Endothelial cell of umbilical vein (primary cell): Measurements from ENCODE around the gene C4orf50. TPM values are rescaled to one million over a fixed set of nuclear protein-coding genes. Genes with fewer than 3 reads are reported as not detected.

ENCODE experiments used
- BruUV-seq: library from RNA; stranded (reverse); fragments of 400-500 nt; replicated peaks from 2 replicates; lab custom pipeline; 2021; lab: Mats Ljungman, UMichigan
- CTCF ChIA-PET: fragments of 300-600, 350-600 bp; sonication (Branson Sonifier 250); formaldehyde crosslinking; loops from one replicate; lab custom pipeline; 2021; ENCODE audit warnings: antibody characterized with exemption, inconsistent platforms; lab: Charles Lee
- POLR2A ChIA-PET: fragments of 300-600, 350-600 bp; sonication (Branson Sonifier 250); formaldehyde crosslinking; loops from one replicate; lab custom pipeline; 2021; ENCODE audit warnings: antibody characterized with exemption, inconsistent platforms; lab: Charles Lee
- DNase-seq: peaks from one replicate; pipeline ENCODE4 v3.0.0-alpha.2; 2011; ENCODE audit warnings: low read depth, low spot score
- FAIRE-seq: peaks from 2 replicates; lab custom pipeline; 2011; peaks lifted over from hg19 to GRCh38; lab: Jason Lieb, UNC
- H2AFZ ChIP-seq: 2 replicates; pipeline ENCODE4 v1.6.0; 2012; ENCODE audit warnings: low read depth, low read length, control low read depth, inconsistent platforms
- H3K27ac ChIP-seq: 2 replicates; pipeline ENCODE4 v1.5.1; 2011; ENCODE audit warnings: low read depth, mild to moderate bottlenecking, control low read depth, low read length, moderate library complexity; ENCODE audit not compliant: insufficient read depth
- H3K27me3 ChIP-seq, 2 experiments: 2 replicates each; pipeline versions ENCODE4 v1.6.0 to v1.6.1; 2011; ENCODE audit warnings: low read length in 2 of 2, mixed read lengths in 1 of 2; ENCODE audit not compliant: control insufficient read depth in 2 of 2, insufficient read depth in 2 of 2
- H3K36me3 ChIP-seq, 2 experiments: 2 replicates in 1 of 2; 3 replicates in 1 of 2; pipeline ENCODE4 v1.5.1; 2011; ENCODE audit warnings: low read length in 2 of 2, mild to moderate bottlenecking in 1 of 2, moderate library complexity in 1 of 2; ENCODE audit not compliant: control insufficient read depth in 2 of 2, insufficient read depth in 2 of 2; ENCODE audit errors: extremely low read depth in 1 of 2
- H3K4me1 ChIP-seq: 3 replicates; pipeline ENCODE4 v1.5.1; 2011; ENCODE audit warnings: mild to moderate bottlenecking, low read length; ENCODE audit not compliant: control insufficient read depth, insufficient read depth; ENCODE audit errors: extremely low read depth
- H3K4me2 ChIP-seq: 2 replicates; pipeline ENCODE4 v1.6.1; 2011; ENCODE audit warnings: low read length, control low read depth, mixed read lengths; ENCODE audit not compliant: insufficient read depth
- H3K4me3 ChIP-seq, 3 experiments: fragments of 200-600 bp in 1 of 3; sonication (generic), shearing (Covaris generic) in 1 of 3; replicated peaks in 1 of 3; 2 replicates each; pipeline ENCODE4 v1.5.1; 2011 to 2016; ENCODE audit warnings: control low read depth in 3 of 3, low read length in 3 of 3, mild to moderate bottlenecking in 2 of 3, inconsistent platforms in 1 of 3, low read depth in 1 of 3, moderate library complexity in 1 of 3; ENCODE audit not compliant: insufficient read depth in 1 of 3
- H3K79me2 ChIP-seq: 2 replicates; pipeline ENCODE4 v1.6.0; 2012; ENCODE audit warnings: low read length, inconsistent platforms; ENCODE audit not compliant: control insufficient read depth, insufficient read depth
- H3K9ac ChIP-seq: replicated peaks from 2 replicates; pipeline ENCODE3; 2011; ENCODE audit warnings: low read length, control low read depth; ENCODE audit not compliant: insufficient read depth; ENCODE audit errors: extremely low read depth
- H3K9me1 ChIP-seq: replicated peaks from 3 replicates; pipeline ENCODE4 v1.6.0; 2011; ENCODE audit warnings: mild to moderate bottlenecking, low read length; ENCODE audit not compliant: control insufficient read depth, insufficient read depth; ENCODE audit errors: extremely low read depth
- H3K9me3 ChIP-seq: replicated peaks from 2 replicates; pipeline ENCODE4 v1.5.1; 2012; ENCODE audit warnings: low read length, inconsistent platforms; ENCODE audit not compliant: control insufficient read depth, insufficient read depth
- H4K20me1 ChIP-seq: replicated peaks from 2 replicates; pipeline ENCODE3; 2011; ENCODE audit warnings: mild to moderate bottlenecking, low read length; ENCODE audit not compliant: control insufficient read depth, insufficient read depth; ENCODE audit errors: extremely low read depth
- EZH2 ChIP-seq: IDR thresholded peaks from 2 replicates; pipeline ENCODE4 v1.6.1; 2012; ENCODE audit warnings: borderline replicate concordance, low read depth, mild to moderate bottlenecking, moderate library complexity, low read length, inconsistent platforms; ENCODE audit not compliant: severe bottlenecking
- FOS ChIP-seq: IDR thresholded peaks from 2 replicates; pipeline ENCODE4 v1.6.1; 2011; ENCODE audit warnings: mild to moderate bottlenecking, low read length, moderate library complexity, borderline replicate concordance; ENCODE audit not compliant: insufficient read depth
- GATA2 ChIP-seq: IDR thresholded peaks from 2 replicates; pipeline ENCODE4 v1.7.0; 2011; ENCODE audit warnings: low read depth, mild to moderate bottlenecking, moderate library complexity, mixed read lengths, low read length; ENCODE audit not compliant: insufficient read length, insufficient read depth
- JUN ChIP-seq: IDR thresholded peaks from 2 replicates; pipeline ENCODE4 v1.6.1; 2011; ENCODE audit warnings: borderline replicate concordance, low read depth; ENCODE audit not compliant: insufficient read length, insufficient read depth
- MYC ChIP-seq: IDR thresholded peaks from one replicate; pipeline ENCODE4 v1.6.1; 2011; ENCODE audit warnings: mild to moderate bottlenecking, low read depth, low read length
- POLR2AphosphoS5 ChIP-seq: IDR thresholded peaks from 2 replicates; pipeline ENCODE4 v1.6.1; 2012; ENCODE audit warnings: low read depth, mild to moderate bottlenecking, control low read depth, low read length, moderate library complexity; ENCODE audit not compliant: insufficient read depth
- dilution Hi-C: fragments of 300-500 bp; cut with MboI; formaldehyde crosslinking; loops from one replicate; pipeline ENCODE4 v1.15.0; 2019; ENCODE audit warnings: low sequenced_read_pairs; ENCODE audit not compliant: extremely low pct_ligation_motif_present
- intact Hi-C: fragments of 100-400 bp; cut with micrococcal nuclease; formaldehyde crosslinking; loops from one replicate; pipeline ENCODE4 v1.10.0; 2022
- polyA plus RNA-seq, 4 experiments: library from polyadenylated mRNA; depleted of rRNA in 3 of 4; stranded (reverse) in 3 of 4; unstranded in 1 of 4; fragments of >200 nt; gene quantifications; 2 replicates each; pipeline versions ENCODE4 v1.2.1 to v1.2.3, GENCODE V29; 2011 to 2012; ENCODE audit warnings: missing spikeins in 1 of 4
- total RNA-seq: library from RNA; stranded (reverse); gene quantifications from 2 replicates; pipeline ENCODE4 v1.2.3, GENCODE V29; 2021
- TF ChIP-seq, protein P1 (sequence below), 2 donors: IDR thresholded peaks; 1 replicate in 1 of 2; 2 replicates in 1 of 2; pipeline ENCODE4 v1.5.1; 2011; ENCODE audit warnings: low read length in 2 of 2, mild to moderate bottlenecking in 2 of 2, moderate library complexity in 2 of 2, control low read depth in 1 of 2, inconsistent platforms in 1 of 2, low read depth in 1 of 2; ENCODE audit not compliant: insufficient read depth in 1 of 2; ENCODE audit errors: extremely low read depth in 1 of 2
- TF ChIP-seq, protein P2 (sequence below): IDR thresholded peaks from 2 replicates; pipeline ENCODE4 v1.6.1; 2011; ENCODE audit not compliant: insufficient read depth, insufficient read length

C4orf50 gene
- total and polyA plus RNA-seq, 2 donors (not counting 3 experiments of a cell fraction or from before 2014, with no cell fraction given): not detected

DNA sequence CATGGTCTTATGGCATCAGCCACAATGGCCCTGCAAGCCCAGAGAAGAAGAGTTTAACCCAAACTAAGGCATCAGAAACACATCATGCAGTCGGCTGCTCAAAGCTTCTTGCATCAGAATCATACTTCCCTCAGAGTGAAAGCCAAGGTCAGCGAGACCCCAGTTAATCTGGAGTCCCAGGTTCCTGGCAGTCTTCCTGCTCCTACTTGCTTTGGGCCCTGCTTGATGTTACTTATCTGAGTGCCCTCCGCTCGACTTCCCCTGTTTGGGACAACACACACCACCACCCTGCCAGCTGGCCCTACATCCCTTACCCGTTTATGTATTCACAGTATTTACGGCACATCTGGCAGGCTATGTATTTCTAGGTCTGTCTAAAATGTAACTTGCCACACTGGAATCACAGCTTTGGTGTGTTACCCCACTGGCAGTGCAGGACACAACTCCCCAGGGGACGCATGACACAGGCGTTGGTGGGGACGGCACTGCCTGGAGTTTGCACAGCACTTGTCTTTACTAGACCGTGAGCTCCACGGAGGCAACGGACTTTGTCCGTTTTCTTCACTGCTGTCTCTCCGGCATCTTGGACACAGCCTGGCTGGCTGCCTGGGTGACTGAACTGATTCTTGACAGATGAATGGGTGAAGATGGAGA lies 148.1 kb downstream of the C4orf50 start:
- Histone ChIP-seq H3K9me1 (no peaks in the 10 kb centered on the region), H3K79me2 (no peaks in the 10 kb centered on the region), H3K27ac (no peak overlapping the region), H2AFZ (no peak overlapping the region), H4K20me1 (no peaks in the 10 kb centered on the region), H3K9ac (no peak overlapping the region), H3K4me1 (no peaks in the 10 kb centered on the region), H3K4me2 (no peak overlapping the region), H3K36me3 (no peaks in the 10 kb centered on the region), H3K9me3 (no peaks in the 10 kb centered on the region), H3K27me3 (no peaks in the 10 kb centered on the region), H3K4me3 (no peak overlapping the region)
- FAIRE-seq (no peak), DNase-seq (no peak)
- no peak for TF ChIP-seq JUN
- TF ChIP-seq, protein P1, sequence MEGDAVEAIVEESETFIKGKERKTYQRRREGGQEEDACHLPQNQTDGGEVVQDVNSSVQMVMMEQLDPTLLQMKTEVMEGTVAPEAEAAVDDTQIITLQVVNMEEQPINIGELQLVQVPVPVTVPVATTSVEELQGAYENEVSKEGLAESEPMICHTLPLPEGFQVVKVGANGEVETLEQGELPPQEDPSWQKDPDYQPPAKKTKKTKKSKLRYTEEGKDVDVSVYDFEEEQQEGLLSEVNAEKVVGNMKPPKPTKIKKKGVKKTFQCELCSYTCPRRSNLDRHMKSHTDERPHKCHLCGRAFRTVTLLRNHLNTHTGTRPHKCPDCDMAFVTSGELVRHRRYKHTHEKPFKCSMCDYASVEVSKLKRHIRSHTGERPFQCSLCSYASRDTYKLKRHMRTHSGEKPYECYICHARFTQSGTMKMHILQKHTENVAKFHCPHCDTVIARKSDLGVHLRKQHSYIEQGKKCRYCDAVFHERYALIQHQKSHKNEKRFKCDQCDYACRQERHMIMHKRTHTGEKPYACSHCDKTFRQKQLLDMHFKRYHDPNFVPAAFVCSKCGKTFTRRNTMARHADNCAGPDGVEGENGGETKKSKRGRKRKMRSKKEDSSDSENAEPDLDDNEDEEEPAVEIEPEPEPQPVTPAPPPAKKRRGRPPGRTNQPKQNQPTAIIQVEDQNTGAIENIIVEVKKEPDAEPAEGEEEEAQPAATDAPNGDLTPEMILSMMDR (IDR thresholded peaks at IDR 0.05; ENCODE audit: extremely low read depth in 1 of 2, insufficient read depth in 1 of 2, low read depth in 1 of 2, low read length in 2 of 2): no peak
- no peak for TF ChIP-seq EZH2
- no peak for TF ChIP-seq GATA2
- TF ChIP-seq, protein P2, sequence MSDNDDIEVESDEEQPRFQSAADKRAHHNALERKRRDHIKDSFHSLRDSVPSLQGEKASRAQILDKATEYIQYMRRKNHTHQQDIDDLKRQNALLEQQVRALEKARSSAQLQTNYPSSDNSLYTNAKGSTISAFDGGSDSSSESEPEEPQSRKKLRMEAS: no peak
- TF ChIP-seq MYC: no peak
- no peak for TF ChIP-seq FOS
- TF ChIP-seq POLR2AphosphoS5: no peak
- ChIA-PET POLR2A (no interaction called here), CTCF (no interaction called here)
- intact Hi-C loops (no loop called here), dilution Hi-C loops (no loop called here)
- no TSS peak for BruUV-seq
